ENCODE data around the gene UTS2B. TPM values are rescaled to one million over a fixed set of nuclear protein-coding genes. Genes with fewer than 3 reads are reported as not detected.

The UTS2B gene
- total and polyA plus RNA-seq, 9 donors: 0.60 to 1.0 (median 0.92) TPM

- no peak overlapping the region for H3K27ac ChIP-seq
- WGBS, 3 donors: 78 to 87% (median 83%) methylated on average over 3 of the region's 3 CpGs
- H3K4me1 ChIP-seq (ENCODE audit: insufficient read depth): no peaks in the 10 kb centered on the region
- no peaks in the 10 kb centered on the region for H3K36me3 ChIP-seq
- DNase-seq: no peak
- no peaks in the 10 kb centered on the region for H3K27me3 ChIP-seq
- intact Hi-C loops (cut with DNase I): no loop called here
- TF ChIP-seq POLR2A (IDR thresholded peaks at IDR 0.05): no peak
- TF ChIP-seq CTCF (IDR thresholded peaks at IDR 0.05): no peak
- TF ChIP-seq EP300 (IDR thresholded peaks at IDR 0.05): no peak
- no peak overlapping the region for H3K4me3 ChIP-seq
- no peaks in the 10 kb centered on the region for H3K9me3 ChIP-seq
These were observed 26.7 kb downstream of the UTS2B start for GRCh38 chr3:191303596-191303995.

DNA sequence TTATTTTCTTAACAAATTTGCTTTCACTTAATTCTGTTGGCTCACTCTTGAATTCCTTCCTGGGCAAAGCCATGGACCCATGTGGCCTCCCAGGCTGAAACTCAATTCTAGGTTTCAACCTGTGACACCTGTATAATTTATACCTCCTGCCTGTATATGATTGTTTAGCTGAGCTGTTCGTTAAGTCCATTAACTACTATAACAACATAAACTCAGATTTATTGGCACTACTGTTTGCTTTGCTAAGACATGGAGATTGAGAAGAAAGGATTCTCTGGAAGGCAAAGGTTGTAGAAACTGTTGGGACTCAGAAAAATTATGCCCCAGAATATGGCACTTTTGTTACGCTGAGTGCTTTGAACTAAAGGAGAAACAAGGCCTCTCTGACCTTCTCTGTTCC is 27.9 kb downstream of the UTS2B start:
- Histone ChIP-seq H3K4me3 (no peak overlapping the region), H3K9me3 (no peaks in the 10 kb centered on the region), H3K27me3 (no peaks in the 10 kb centered on the region), H3K4me1 (ENCODE audit: insufficient read depth) (no peaks in the 10 kb centered on the region), H3K36me3 (no peaks in the 10 kb centered on the region), H3K27ac (no peak overlapping the region)
- intact Hi-C loops (cut with DNase I): no loop called here
- DNase-seq: no peak
- TF ChIP-seq CTCF (IDR thresholded peaks at IDR 0.05) (no peak), EP300 (IDR thresholded peaks at IDR 0.05) (no peak), POLR2A (IDR thresholded peaks at IDR 0.05) (no peak)
- WGBS, 3 donors: 65 to 76% (median 74%) methylated on average over 2 of the region's 2 CpGs

DNA sequence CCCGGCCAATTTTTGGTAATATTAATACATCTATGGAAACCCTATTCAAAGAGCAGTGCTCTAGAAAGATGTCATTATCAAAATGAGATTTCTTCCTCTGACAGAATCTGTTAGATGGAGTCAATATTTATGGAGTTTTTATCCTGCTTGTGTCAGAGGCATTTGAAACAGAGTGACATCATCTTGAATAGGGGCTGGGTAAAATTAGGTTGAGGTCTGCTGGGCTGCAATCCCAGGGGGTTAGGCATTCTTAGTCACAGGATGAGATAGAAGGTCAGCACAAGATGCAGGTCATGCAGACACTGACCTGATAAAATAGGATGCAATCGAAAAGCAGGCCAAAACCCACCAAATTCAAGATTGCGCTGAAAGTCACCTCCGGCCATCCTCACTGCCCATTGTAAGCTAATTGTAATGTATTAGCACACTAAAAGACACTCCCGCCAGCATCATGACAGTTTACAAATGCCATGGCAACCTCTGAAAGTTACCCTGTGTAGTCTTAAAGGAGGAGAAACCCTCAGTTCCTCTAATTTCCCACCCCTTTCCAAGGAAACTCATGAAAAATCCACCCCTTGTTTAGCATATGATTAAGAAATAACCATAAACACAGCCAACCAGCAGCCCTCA is 28.4 kb downstream of the UTS2B start:
- H3K4me3 ChIP-seq: no peak overlapping the region
- no peak overlapping the region for H3K27ac ChIP-seq
- no peaks in the 10 kb centered on the region for H3K4me1 ChIP-seq (ENCODE audit: insufficient read depth)
- no peak for DNase-seq
- no peaks in the 10 kb centered on the region for H3K27me3 ChIP-seq
- H3K36me3 ChIP-seq: no peaks in the 10 kb centered on the region
- no peaks in the 10 kb centered on the region for H3K9me3 ChIP-seq
- TF ChIP-seq POLR2A (IDR thresholded peaks at IDR 0.05) (no peak), CTCF (IDR thresholded peaks at IDR 0.05) (no peak), EP300 (IDR thresholded peaks at IDR 0.05) (no peak)
- intact Hi-C loops (cut with DNase I): no loop called here
- WGBS, 3 donors: 92 to 99% (median 93%) methylated on average over 5 of the region's 5 CpGs

- H3K4me1 ChIP-seq (ENCODE audit: insufficient read depth): no peaks in the 10 kb centered on the region
- TF ChIP-seq CTCF (IDR thresholded peaks at IDR 0.05): no peak
- TF ChIP-seq POLR2A (IDR thresholded peaks at IDR 0.05): no peak
- TF ChIP-seq EP300 (IDR thresholded peaks at IDR 0.05): no peak
- 63 to 79% (median 78%) methylated on average over 1 of the region's 1 CpG for WGBS, 3 donors
- intact Hi-C loops (cut with DNase I): no loop called here
- no peak overlapping the region for H3K4me3 ChIP-seq
- H3K36me3 ChIP-seq: no peaks in the 10 kb centered on the region
- DNase-seq: no peak
- no peaks in the 10 kb centered on the region for H3K27me3 ChIP-seq
- no peak overlapping the region for H3K27ac ChIP-seq
- H3K9me3 ChIP-seq: no peaks in the 10 kb centered on the region
These were observed 29.3 kb downstream of the UTS2B start for GRCh38 chr3:191301017-191301416.

Data from ovary (tissue), 9 donors.